WI38 (cell line): ENCODE data around the gene OR6C68.

Experiments
- H3K4me3 ChIP-seq: 2 replicates; pipeline ENCODE4 v1.5.1; 2011; ENCODE audit warnings: low read depth, mild to moderate bottlenecking, control low read depth, low read length
- CTCF ChIP-seq: IDR thresholded peaks from 2 replicates; pipeline ENCODE4 v1.5.1; 2012; ENCODE audit warnings: low read depth, mild to moderate bottlenecking, control low read depth, low read length

OR6C68 gene

GRCh38 chr12:55515696-55516095 is 23.5 kb downstream of the OR6C68 start:
- no peak overlapping the region for H3K4me3 ChIP-seq
- TF ChIP-seq CTCF = no peak

DNA sequence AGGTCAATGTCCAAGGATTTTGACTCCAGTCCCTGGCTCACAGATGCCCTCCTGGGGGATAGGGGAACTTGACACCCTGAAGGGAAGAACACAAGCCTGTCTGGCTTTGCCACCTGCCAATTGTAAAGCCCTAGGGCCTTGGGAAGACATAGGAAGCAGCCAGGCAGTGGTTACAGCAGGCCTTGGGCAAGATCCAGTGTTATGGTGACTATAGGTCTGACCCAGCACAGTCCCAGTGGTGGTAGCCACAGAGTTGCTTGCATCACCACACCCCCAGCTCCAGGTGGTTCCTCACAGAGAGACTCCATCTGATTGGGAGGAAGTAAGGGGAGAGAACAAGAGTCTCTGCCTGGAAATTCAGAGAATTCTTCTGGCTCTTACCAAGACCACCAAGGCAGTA is 24.2 kb downstream of the OR6C68 start:
- TF ChIP-seq CTCF = no peak
- no peak overlapping the region for H3K4me3 ChIP-seq
